Lower leg skin (tissue), 4 donors: Measurements from ENCODE around the gene SPON2. TPM values are rescaled to one million over a fixed set of nuclear protein-coding genes. Genes with fewer than 3 reads are reported as not detected.
A peak's percentile ranks its signal among the peaks of the same experiment; 100 is the strongest.
"Not testable (repeated sequence)": the region's sequence is repeated elsewhere in the genome, so short reads cannot be mapped to it uniquely, and the experiment has no call there.

Source experiments
- DNase-seq, 2 donors: peaks; one replicate each; pipeline ENCODE4 v3.0.0-alpha.2; 2019; ENCODE audit warnings: low spot score in 2 of 2
- H3K4me3 ChIP-seq: fragments of 200-600 bp; sonication (generic); 2 replicates; pipeline ENCODE4 v1.5.1; 2017; ENCODE audit warnings: mild to moderate bottlenecking, low read depth; ENCODE audit not compliant: poor library complexity, severe bottlenecking
- POLR2A ChIP-seq, 2 donors: fragments of 450-650 bp; IDR thresholded peaks; one replicate each; pipeline ENCODE4 v1.6.1; 2016 to 2017; ENCODE audit warnings: antibody characterized with exemption in 2 of 2, mild to moderate bottlenecking in 1 of 2, moderate library complexity in 1 of 2
- WGBS, 2 donors: methylation state at CpG; one replicate each; pipeline ENCODE4 v1.1.5; 2018; 5-methylcytosine and 5-hydroxymethylcytosine counted together
- intact Hi-C: fragments of 100-400 bp; cut with DNase I; formaldehyde crosslinking; loops from one replicate; pipeline ENCODE4 v1.15.0; 2023; ENCODE audit warnings: low total_unique reads
- total RNA-seq, 4 donors: library from RNA; depleted of rRNA; stranded (reverse); fragments of >200 nt; gene quantifications; one replicate each; pipeline ENCODE4 v1.1.0, GENCODE V29; 2016
- TF ChIP-seq, protein P1 (sequence below), 3 donors: fragments of 450-650 bp; IDR thresholded peaks; one replicate each; pipeline ENCODE4 v1.5.1; 2016; ENCODE audit warnings: antibody characterized with exemption in 3 of 3, mild to moderate bottlenecking in 3 of 3, moderate library complexity in 2 of 3

The SPON2 gene
- total RNA-seq, 4 donors from 2014 or later = 19.1 to 39.8 (median 32.8) TPM

DNA sequence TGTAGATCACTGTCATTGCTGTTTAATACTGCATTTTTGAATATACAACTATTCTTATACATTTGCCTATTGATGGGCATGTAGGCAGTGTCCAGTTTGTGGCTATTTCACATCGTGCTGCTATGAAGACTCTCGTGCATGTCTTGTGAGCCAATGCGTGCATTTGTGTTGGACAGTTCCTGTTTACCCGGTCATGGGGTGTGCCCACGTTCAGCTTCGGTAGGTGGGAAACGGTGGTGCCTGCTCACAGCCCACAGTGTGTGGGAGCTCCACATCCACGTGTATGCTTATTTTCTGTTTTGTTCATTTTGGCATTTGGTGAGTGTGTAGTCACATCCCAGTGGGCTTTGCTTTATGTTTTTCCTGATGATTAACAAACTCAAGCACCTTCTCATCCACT, 39.4 kb downstream of the SPON2 start:
- 78% methylated on average over 8 of the region's 8 CpGs for WGBS, 2 donors
- DNase-seq = peak in 1 of 2 donors; percentile 40
- H3K4me3 ChIP-seq = no peak overlapping the region
- TF ChIP-seq POLR2A (IDR thresholded peaks at IDR 0.05) = no peak
- TF ChIP-seq, protein P1, sequence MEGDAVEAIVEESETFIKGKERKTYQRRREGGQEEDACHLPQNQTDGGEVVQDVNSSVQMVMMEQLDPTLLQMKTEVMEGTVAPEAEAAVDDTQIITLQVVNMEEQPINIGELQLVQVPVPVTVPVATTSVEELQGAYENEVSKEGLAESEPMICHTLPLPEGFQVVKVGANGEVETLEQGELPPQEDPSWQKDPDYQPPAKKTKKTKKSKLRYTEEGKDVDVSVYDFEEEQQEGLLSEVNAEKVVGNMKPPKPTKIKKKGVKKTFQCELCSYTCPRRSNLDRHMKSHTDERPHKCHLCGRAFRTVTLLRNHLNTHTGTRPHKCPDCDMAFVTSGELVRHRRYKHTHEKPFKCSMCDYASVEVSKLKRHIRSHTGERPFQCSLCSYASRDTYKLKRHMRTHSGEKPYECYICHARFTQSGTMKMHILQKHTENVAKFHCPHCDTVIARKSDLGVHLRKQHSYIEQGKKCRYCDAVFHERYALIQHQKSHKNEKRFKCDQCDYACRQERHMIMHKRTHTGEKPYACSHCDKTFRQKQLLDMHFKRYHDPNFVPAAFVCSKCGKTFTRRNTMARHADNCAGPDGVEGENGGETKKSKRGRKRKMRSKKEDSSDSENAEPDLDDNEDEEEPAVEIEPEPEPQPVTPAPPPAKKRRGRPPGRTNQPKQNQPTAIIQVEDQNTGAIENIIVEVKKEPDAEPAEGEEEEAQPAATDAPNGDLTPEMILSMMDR (IDR thresholded peaks at IDR 0.05) = no peak
- intact Hi-C loops = loop anchor here (10.0 kb wide), 1 partner anchor 202 kb away; no protein-coding TSS in a partner anchor

GRCh38 chr4:1130316-1131186, 41.8 kb downstream of the SPON2 start:
- WGBS, 2 donors = 15 to 23% methylated on average over 13 of the region's 13 CpGs
- DNase-seq = peak; percentile 54 to 87
- TF ChIP-seq, protein P1 (IDR thresholded peaks at IDR 0.05) = peak in 1 of 3 donors; percentile 95
- TF ChIP-seq POLR2A (IDR thresholded peaks at IDR 0.05) = no peak
- no peak overlapping the region for H3K4me3 ChIP-seq
- intact Hi-C loops = loop anchor here (10.0 kb wide), 1 partner anchor 204 kb away; no protein-coding TSS in a partner anchor

GRCh38 chr4:1126506-1126905, 45.9 kb downstream of the SPON2 start:
- H3K4me3 ChIP-seq = no peak overlapping the region
- DNase-seq = no peak
- no peak for TF ChIP-seq POLR2A (IDR thresholded peaks at IDR 0.05)
- TF ChIP-seq, protein P1 (IDR thresholded peaks at IDR 0.05) = no peak
- intact Hi-C loops = no loop called here
- WGBS, 2 donors = 61 to 74% methylated on average over 1 of the region's 1 CpG

DNA sequence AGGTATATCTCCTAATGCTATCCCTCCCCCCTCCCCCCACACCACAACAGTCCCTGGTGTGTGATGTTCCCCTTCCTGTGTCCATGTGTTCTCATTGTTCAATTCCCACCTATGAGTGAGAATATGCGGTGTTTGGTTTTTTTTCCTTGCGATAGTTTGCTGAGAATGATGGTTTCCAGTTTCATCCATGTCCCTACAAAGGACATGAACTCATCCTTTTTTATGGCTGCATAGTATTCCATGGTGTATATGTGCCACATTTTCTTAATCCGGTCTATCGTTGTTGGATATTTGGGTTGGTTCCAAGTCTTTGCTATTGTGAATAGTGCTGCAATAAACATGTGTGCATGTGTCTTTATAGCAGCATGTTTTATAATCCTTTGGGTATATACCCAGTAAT, 46.9 kb downstream of the SPON2 start:
- intact Hi-C loops, H3K4me3 ChIP-seq, DNase-seq: not testable (repeated sequence)
- WGBS, 2 donors = 94 to 95% methylated on average over 4 of the region's 4 CpGs

- TF ChIP-seq, protein P1 (IDR thresholded peaks at IDR 0.05) = no peak
- no peak overlapping the region for H3K4me3 ChIP-seq
- DNase-seq = peak in 1 of 2 donors; percentile 14
- intact Hi-C loops = no loop called here
- 81 to 84% methylated on average over 4 of the region's 4 CpGs for WGBS, 2 donors
These were observed 47.6 kb downstream of the SPON2 start for GRCh38 chr4:1124818-1125217.

GRCh38 chr4:1122505-1122904, 49.9 kb downstream of the SPON2 start:
- TF ChIP-seq POLR2A (IDR thresholded peaks at IDR 0.05) = no peak
- TF ChIP-seq, protein P1 (IDR thresholded peaks at IDR 0.05) = no peak
- H3K4me3 ChIP-seq = no peak overlapping the region
- intact Hi-C loops = no loop called here
- 80 to 89% methylated on average over 3 of the region's 3 CpGs for WGBS, 2 donors
- DNase-seq = peak in 1 of 2 donors; percentile 32

Other genes starting within 250 kb of the SPON2 start
- gene GAK, start 240.3 kb downstream of the SPON2 start, total RNA-seq = 100 to 1,000 TPM in 3 of 4 donors, 10 to 100 TPM in 1; 94.7 to 154 (median 108) TPM
- gene TMEM175, start 240.1 kb downstream of the SPON2 start, total RNA-seq = 10 to 100 TPM; 17.4 to 39.1 (median 30.1) TPM
- 10 to 100 TPM; 18.4 to 30.7 (median 22.4) TPM for gene DGKQ, start 199.0 kb downstream of the SPON2 start, total RNA-seq
- 10 to 100 TPM in 2 of 4 donors, 1 to 10 TPM in 2; 6.0 to 13.4 (median 11.1) TPM for gene IDUA, start 185.5 kb downstream of the SPON2 start, total RNA-seq
- under 1 TPM in 3 of 4 donors, not detected in 1; 0.15 to 0.61 (median 0.19) TPM for gene SLC26A1, start 179.2 kb downstream of the SPON2 start, total RNA-seq
- 10 to 100 TPM in 2 of 4 donors, 1 to 10 TPM in 2; 7.4 to 13.7 (median 10.7) TPM for gene FGFRL1, start 161.0 kb downstream of the SPON2 start, total RNA-seq
- gene RNF212, start 59.0 kb downstream of the SPON2 start, total RNA-seq = 10 to 100 TPM in 2 of 4 donors, 1 to 10 TPM in 2; 2.9 to 11.8 (median 8.5) TPM
- 100 to 1,000 TPM; 124 to 195 (median 148) TPM for gene CTBP1, start 76.5 kb upstream of the SPON2 start, total RNA-seq
- gene MAEA, start 117.3 kb upstream of the SPON2 start, total RNA-seq = 100 to 1,000 TPM in 1 of 4 donors, 10 to 100 TPM in 3; 79.6 to 124 (median 89.4) TPM
- 10 to 100 TPM; 18.2 to 57.4 (median 25.7) TPM for gene UVSSA, start 174.6 kb upstream of the SPON2 start, total RNA-seq
- gene NKX1-1, start 233.9 kb upstream of the SPON2 start, total RNA-seq = not detected